ENCODE data around the gene EIF2S3.
"Not testable (repeated sequence)": the region's sequence is repeated elsewhere in the genome, so short reads cannot be mapped to it uniquely, and the experiment has no call there.

The EIF2S3 gene

GRCh38 chrX:24049643-24050042 lies 5.1 kb upstream of the EIF2S3 start:
- DNase-seq (ENCODE audit: low read depth in 1 of 2, low spot score in 1 of 2) = not testable (repeated sequence)

- not testable (repeated sequence) for DNase-seq (ENCODE audit: low read depth in 1 of 2, low spot score in 1 of 2)
Observed at GRCh38 chrX:24050522-24051318, 4.0 kb upstream of the EIF2S3 start.

- DNase-seq (ENCODE audit: low read depth in 1 of 2, low spot score in 1 of 2) = no peak
Observed at GRCh38 chrX:24055043-24055356, 244 bp downstream of the EIF2S3 start.

- DNase-seq (ENCODE audit: low read depth in 1 of 2, low spot score in 1 of 2) = no peak
Observed at GRCh38 chrX:24063488-24063887, 8.7 kb downstream of the EIF2S3 start.

GRCh38 chrX:24069877-24070276 lies 15.1 kb downstream of the EIF2S3 start:
- no peak for DNase-seq (ENCODE audit: low read depth in 1 of 2, low spot score in 1 of 2)

GRCh38 chrX:24079411-24079810 lies 24.7 kb downstream of the EIF2S3 start:
- DNase-seq (ENCODE audit: low read depth in 1 of 2, low spot score in 1 of 2) = no peak

GRCh38 chrX:24080245-24080644 lies 25.5 kb downstream of the EIF2S3 start:
- not testable (repeated sequence) for DNase-seq (ENCODE audit: low read depth in 1 of 2, low spot score in 1 of 2)

GRCh38 chrX:24080704-24081103 lies 25.9 kb downstream of the EIF2S3 start:
- DNase-seq (ENCODE audit: low read depth in 1 of 2, low spot score in 1 of 2) = no peak

- peak in 1 of 2 donors; percentile 6 for DNase-seq (ENCODE audit: low read depth in 1 of 2, low spot score in 1 of 2)
Observed at GRCh38 chrX:24081661-24082154, 27.0 kb downstream of the EIF2S3 start.

GRCh38 chrX:24082447-24082846 lies 27.7 kb downstream of the EIF2S3 start:
- no peak for DNase-seq (ENCODE audit: low read depth in 1 of 2, low spot score in 1 of 2)

- DNase-seq (ENCODE audit: low read depth in 1 of 2, low spot score in 1 of 2) = no peak
Observed at GRCh38 chrX:24085101-24085500, 30.3 kb downstream of the EIF2S3 start.

GRCh38 chrX:24090300-24091200 lies 35.8 kb downstream of the EIF2S3 start:
- DNase-seq (ENCODE audit: low read depth in 1 of 2, low spot score in 1 of 2) = no peak

- DNase-seq (ENCODE audit: low read depth in 1 of 2, low spot score in 1 of 2) = no peak
Observed at GRCh38 chrX:24093746-24094145, 39.0 kb downstream of the EIF2S3 start.

- DNase-seq (ENCODE audit: low read depth in 1 of 2, low spot score in 1 of 2) = no peak
Observed at GRCh38 chrX:24097741-24098260, 43.0 kb downstream of the EIF2S3 start.

- DNase-seq (ENCODE audit: low read depth in 1 of 2, low spot score in 1 of 2) = no peak
Observed at GRCh38 chrX:24098932-24099331, 44.2 kb downstream of the EIF2S3 start.

GRCh38 chrX:24099394-24099793 lies 44.6 kb downstream of the EIF2S3 start:
- no peak for DNase-seq (ENCODE audit: low read depth in 1 of 2, low spot score in 1 of 2)

- DNase-seq (ENCODE audit: low read depth in 1 of 2, low spot score in 1 of 2) = no peak
Observed at GRCh38 chrX:24100713-24101112, 46.0 kb downstream of the EIF2S3 start.

GRCh38 chrX:24110069-24110468 lies 55.3 kb downstream of the EIF2S3 start:
- no peak for DNase-seq (ENCODE audit: low read depth in 1 of 2, low spot score in 1 of 2)

GRCh38 chrX:24113181-24113580 lies 58.4 kb downstream of the EIF2S3 start:
- no peak for DNase-seq (ENCODE audit: low read depth in 1 of 2, low spot score in 1 of 2)

- no peak for DNase-seq (ENCODE audit: low read depth in 1 of 2, low spot score in 1 of 2)
Observed at GRCh38 chrX:24117258-24117657, 62.5 kb downstream of the EIF2S3 start.

- DNase-seq (ENCODE audit: low read depth in 1 of 2, low spot score in 1 of 2) = no peak
Observed at GRCh38 chrX:24124244-24124799, 69.6 kb downstream of the EIF2S3 start.
